Non-pigmented ciliary epithelial cell (primary cell): Measurements from ENCODE around the gene ZIC5.

Experiments used
- DNase-seq: peaks from one replicate; pipeline ENCODE4 v3.0.0-alpha.2; 2010; ENCODE audit warnings: low read depth

The ZIC5 gene

DNA sequence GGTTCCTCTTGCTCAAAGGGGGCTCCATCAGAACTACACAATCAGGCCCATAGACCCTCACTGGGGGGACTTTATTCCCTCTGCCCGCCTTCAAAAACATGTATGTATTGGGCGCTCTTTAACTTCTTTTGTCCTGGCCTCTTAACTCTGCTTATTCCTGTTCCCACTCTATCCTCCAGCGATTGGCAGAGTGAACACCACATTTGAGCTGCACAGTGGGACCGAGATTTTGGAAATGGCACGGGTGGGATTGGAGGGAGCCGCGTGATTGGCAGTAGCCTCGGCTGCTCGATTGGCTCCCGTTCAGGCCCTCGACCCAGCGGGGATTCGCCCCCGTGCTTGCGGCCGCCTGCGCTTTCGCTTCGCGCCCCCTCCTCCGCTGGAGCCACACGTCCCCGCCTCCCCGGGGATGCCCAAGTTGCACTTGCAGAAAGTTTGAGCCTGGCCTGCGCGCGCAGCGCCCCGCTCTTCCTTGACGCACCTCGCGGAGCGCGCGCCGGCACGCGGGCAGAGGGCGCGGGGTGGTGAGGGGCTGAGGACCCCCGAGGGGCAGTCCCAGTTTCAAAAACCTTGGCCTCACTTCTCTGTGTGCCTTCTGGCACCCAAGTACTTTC is at the start of gene ZIC5:
Gene ZIC5 (minus strand): TSS at position 192 of the 614 bp plus-strand sequence. CDS start 164 bp downstream, at position 28.
- DNase-seq = no peak

DNA sequence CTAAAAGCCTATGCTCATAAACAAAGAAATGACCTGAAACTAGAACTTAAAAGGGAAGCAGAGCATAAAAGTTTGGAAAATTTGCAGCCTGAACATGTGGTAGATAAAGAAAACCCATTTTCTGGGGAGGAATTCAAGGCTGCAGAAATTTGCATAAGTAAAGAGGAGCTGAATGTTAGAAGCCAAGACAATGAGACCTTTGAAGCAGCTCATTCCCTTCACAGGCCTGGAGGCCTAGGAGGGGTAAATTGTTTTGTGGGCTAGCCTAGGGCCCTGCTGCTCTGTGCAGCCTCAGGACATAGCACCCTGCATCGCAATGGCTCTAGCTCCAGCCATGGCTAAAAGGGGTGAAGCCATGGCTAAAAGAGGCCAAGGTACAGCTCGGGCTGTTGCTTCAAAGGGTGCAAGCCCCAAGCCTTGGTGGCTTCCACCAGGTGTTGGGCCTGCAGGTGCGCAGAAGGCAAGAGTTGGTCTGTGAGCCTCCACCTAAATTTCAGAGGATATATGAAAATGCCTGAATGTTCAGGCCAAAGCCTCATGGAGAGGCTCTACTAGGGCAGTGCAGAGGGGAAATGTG is 48.3 kb upstream of the ZIC5 start:
- DNase-seq = no peak

DNA sequence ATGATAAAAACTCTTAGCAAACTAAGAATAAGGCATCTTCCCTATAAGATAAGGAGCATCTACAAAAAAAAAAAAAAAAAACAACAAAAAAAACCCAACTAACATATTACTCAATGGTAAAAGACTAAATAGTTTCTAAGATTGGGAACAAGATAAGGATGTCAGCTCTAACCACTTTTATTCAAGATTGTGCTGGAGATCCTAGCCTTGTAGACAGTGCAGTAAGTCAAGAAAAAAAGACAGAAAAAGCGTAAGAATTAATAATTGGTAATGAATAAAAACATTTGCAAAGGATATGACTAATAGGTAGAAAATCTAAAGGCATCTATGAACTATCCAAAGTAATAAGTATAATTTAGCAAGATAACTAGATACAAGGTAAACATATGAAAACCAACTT is 43.1 kb upstream of the ZIC5 start:
- no peak for DNase-seq

DNA sequence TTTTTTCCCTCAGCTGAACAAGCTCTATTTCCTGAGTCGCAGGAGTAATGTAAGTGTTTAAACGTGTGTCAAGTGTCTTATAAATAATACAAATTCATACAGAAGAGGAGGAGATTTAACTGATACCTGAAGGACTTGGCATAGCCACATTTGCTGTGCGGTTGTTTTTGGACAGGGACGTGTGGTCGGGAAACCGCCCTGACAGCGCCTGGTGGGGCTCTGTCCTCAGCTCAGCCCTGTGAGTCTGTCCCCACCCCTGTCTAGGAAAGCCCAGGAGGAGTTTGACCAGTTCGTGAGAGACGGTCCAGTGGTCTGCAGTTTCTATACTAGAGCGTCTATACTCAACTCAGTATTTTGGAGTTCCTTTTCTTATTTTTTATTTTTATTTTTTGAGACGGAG is 26.7 kb upstream of the ZIC5 start:
- DNase-seq = no peak

DNA sequence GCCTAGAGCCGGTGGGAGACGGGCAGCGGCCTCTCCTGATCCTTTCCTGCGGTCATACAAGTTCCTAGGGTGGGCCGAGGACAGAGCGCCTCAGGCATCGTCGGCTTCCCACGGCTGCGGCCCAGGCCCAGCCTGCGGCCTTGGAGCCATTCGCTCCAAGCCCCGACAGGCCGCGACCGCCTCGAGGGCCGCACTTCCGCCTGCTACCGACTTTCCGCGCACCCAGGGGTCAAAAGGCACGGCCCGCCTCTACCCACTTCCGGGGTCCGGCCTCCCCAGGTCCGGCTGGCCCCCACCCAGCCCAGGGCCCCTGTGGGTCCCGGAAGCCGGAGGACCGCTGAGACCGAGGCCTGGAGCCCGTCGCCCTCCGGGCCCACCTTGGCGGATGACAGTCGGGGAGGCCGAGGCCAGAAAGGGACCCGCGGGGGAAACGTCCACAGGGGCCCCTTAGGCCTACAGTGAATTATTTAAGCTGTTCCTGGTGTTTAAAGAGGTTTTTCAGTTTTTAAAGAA is 26.2 kb upstream of the ZIC5 start:
- no peak for DNase-seq

DNA sequence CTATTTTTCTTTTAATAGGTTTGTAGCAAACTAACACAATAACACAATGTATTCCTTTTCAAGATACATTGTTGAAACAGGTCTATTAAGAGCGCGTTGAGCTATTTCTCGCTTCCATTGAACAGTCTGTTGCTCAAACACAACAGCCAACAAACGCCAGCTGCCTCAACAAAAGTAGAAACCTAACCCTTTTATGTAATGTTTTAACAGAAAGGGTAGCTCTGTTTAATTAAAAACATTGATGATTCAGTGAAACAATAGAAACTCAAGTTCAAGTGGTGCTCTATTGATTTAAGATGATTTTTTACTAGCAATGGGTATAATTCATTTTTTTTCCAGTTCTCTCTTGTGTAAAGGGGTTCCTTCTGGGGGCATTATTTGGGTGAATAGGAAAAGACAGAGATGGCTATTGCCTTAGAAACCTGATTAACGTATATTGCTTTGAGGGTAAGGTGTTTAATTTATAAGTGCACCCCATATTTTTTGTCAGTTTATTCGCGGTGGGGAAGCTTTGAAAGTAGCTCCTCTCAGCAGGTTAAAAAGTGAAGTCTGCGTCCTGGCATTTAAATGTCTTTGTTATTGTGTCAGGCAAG is 24.9 kb upstream of the ZIC5 start:
- no peak for DNase-seq

DNA sequence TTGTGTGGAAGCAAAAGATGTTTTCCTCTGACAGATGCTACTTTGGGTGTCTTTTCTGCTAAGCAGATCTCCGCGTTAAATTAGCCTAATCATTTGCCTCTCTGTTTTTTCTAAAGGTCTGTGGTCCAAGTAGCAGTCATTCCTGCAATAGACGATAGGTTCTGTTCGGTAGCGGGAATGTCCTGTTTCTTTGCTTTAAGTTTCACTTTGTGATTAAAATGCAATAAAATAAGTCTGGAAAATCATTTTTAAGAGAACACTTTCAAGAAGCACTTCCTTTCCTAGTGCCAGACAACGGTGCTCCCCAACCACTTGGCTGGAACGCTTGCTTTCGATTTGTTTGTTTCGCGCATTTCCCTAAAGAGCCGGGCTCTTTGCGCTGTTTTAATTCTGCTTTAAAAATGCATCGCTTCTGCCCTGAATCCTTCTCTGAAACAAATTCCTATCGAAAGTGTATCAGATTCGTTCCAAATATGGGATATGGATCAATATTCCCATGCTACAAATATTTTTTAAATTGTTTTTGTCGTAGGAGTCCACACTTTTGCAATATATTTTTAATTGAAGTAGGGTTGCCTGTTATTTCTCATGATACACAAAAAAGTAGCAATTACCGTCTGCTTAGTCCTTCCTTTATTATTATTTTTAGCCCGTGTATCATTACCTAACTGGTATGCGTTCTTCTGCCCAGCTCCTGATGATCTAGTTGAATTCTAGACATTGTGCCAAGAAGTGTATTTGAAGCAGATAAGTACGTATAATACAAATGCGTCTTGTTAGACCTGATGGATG is 24.2 kb upstream of the ZIC5 start:
- DNase-seq = no peak

DNA sequence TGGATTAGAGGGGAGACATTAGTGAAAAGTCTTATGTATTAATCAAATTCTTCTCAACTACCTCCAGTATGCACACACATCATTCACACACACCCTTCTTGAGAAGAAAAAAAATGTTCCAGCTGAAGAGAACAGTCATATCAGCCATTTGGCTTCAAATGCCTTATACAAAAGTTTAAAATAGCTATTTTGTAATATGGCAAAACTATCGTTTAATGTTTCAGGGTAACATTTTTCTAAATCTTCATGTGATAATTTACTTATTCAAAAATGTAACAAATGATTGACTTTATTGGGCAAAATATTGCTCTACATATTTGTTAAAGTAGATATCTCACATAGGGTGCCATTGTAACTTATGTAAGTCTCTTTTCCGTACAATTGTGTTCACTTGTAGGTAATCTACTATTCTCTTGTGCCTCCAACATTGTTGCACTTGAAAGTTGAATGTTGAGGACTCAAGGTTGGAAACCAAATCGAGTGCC is 23.6 kb upstream of the ZIC5 start:
- DNase-seq = no peak

DNA sequence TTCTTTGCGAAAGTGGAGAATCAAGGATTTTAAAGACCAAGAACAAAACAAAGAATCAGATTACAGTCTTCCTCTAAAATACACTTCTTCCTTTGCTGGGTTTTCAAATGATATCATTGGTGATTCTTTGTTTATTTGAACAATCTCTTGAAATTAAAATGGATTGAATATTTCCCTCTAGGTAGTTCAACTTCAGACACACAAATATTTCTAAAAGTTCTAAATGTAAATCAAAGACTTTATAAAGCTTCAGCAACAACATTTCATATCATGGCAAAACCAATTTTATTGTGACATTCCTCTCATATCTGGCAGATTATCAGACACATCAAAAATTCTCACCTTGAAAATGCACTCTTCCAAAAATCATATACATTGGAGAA is 23.1 kb upstream of the ZIC5 start:
- no peak for DNase-seq

DNA sequence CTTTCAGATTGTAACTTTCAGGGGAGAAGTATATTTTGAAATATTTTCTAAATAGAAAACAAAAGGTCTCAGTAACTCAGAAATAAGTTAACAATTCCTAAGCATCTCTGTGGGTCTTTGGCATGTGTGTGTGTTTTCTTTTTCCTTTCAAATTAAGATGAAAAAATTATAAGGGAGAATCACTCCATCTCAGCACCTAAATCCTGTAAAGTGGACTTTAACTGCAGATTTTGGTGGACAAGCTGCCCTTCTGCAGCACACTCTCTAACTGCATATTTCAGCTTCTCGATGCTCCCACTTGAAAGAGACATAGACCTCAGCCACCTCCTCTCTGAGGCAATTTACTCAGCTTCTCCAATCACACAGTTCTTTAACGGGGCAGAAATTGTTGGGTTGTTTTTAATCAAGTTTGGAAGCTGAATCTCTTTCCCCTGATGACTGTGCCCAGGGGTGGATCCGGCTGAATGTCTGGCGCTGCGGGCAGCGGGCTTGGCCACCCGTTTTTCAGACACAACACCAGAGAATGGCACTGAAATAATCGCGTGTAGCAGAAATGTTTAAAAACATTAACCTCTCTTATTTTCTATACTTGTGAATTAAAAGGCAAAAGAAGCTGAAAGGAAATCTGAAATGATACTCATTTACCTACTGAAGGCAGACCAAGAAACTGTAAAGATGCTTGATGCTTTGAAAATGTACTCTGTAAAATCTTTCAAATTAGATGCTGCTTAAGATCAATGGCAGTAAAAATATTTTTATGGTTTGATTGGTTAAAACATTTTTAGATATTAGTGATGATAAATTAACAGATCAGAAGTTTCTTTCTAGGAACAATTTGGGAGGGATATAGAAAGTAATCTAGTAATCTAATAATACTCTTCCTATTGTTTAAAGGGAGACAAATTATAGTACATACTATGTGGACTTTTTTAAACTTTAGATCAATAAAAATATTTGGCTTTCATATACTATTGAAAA is 22.4 kb upstream of the ZIC5 start:
- no peak for DNase-seq

DNA sequence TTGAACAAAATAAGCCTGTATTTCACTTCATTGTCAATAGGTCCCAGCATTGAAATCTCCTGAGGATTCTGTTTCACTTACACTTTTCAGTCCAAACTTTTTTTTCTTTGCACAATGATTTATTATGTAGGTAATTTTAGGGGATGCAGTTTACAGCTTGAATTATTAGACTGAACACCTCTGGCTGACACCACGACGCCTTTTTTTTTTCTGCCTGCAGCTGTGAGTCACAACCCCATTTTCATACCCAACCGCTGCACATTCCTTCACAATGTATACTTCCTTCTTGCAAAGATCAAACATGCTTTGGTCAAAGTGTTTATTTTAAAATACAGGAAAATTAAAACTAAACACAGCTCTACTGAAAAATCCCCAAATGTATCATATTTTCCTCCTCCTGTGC is 21.4 kb upstream of the ZIC5 start:
- DNase-seq = no peak

DNA sequence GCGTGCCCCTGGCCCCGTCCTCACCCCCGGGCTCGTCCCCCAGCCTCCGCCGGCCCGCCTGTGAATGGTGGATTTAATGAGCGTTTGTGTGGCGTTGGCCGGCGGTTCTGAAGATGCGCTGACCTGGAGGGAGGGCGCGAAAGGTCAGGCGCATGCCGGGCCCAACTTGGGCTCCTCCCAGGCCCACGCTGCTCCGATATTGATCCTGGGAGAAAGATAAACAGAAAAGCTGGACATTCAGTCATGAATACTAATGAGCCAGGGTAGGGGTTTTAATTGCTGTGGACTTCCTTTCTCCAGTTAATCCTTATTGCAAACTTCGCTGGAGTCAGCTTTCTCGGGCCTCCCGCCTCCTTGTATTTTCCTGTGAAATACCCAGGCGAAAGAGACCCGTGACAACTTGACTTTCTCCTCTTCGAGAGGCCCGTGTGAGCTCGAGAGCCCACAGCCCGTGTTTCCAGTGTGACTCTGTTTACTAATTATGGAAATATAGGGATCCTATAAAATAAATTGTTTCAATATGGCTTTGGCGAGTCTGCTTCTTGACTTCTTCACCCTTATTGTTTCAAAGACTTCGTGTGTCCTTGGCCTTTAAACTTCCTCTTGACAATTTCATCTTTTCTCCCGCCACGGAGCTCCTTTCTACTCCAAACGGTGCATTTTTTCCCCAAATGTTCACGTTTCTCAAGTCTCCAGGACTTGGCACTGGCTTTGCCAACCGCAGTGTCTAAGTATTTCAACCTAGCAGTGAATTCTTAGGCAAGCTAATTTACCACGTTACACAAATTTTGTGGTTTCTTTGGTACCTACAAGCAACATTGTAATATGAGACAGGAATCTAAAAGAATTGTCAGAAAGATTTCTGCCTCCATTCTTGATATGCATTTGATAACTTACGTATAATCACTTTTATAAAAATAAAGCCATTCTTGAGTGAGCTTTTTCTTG is 20.5 kb upstream of the ZIC5 start:
- DNase-seq = no peak

DNA sequence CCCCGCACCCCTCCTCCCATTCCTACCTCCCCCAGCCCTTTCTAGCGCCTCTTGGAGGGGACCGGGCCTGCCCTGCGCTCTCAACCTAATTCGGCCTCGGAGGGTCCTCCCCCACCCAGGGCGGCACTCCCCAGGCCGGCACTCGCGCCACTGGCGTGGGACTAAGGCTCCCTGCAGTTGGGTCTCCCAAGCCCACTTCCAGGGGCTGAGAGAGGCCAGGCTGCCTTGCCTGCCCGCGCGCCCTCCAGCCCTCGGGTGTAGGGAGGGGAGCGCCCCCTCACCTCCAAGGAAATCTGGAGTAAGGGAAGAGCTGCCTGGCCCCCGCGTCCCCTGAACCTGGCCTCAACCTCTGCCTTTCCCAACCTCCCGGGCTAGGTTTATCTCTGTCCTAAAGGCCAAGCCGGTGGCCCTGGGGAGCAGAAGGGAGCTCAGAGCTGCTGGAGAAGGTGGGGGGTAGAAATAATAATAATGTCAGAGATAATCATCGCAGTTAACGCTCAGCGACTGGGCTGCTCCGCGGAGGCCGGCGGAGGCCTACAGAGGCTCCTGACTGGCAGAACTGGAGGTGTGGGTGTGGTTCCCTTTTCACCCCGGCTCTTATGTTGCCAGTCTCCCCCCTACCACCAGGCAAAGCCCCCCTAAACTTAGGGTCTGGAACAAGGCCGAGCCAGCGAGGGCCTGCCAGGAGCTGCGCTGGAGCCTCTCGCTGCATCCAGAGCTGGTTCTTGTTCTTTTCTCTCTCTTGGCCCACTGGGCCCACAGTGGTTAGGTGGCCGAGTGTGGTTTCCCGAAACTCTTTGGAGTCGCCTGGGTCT is 19.7 kb upstream of the ZIC5 start:
- no peak for DNase-seq

DNA sequence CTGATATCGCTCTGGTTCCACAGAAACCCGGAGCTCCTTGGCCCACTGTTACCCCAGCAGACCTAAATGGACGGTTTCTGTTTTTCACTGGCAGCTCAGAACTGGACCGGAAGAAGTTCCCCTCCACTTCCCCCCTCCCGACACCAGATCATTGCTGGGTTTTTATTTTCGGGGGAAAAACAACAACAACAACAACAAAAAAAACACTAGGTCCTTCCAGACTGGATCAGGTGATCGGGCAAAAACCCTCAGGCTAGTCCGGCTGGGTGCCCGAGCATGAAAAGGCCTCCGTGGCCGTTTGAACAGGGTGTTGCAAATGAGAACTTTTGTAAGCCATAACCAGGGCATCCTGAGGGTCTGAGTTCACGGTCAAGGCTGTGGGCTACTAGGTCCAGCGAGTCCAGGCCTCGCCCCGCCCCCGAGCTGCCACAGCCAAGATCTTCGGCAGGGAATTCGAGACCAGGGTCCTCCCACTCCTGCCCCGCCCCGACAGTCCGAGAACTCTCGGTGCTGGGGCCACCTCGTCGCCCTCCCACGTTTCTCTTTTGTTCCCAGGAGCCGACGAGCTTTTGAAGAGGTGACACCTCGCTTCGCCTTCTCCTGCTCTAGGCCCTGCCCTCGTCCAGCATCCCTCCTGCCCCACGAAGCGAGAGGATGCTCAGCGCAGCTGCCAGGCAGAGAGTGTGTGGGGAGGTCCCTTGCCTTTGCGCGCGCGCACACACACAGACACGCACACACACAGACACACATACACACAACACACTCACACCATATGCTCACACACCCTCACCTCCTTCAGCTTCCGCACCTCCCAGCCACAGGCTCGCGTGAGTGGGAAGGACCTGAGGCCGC is 18.8 kb upstream of the ZIC5 start:
- DNase-seq = no peak

DNA sequence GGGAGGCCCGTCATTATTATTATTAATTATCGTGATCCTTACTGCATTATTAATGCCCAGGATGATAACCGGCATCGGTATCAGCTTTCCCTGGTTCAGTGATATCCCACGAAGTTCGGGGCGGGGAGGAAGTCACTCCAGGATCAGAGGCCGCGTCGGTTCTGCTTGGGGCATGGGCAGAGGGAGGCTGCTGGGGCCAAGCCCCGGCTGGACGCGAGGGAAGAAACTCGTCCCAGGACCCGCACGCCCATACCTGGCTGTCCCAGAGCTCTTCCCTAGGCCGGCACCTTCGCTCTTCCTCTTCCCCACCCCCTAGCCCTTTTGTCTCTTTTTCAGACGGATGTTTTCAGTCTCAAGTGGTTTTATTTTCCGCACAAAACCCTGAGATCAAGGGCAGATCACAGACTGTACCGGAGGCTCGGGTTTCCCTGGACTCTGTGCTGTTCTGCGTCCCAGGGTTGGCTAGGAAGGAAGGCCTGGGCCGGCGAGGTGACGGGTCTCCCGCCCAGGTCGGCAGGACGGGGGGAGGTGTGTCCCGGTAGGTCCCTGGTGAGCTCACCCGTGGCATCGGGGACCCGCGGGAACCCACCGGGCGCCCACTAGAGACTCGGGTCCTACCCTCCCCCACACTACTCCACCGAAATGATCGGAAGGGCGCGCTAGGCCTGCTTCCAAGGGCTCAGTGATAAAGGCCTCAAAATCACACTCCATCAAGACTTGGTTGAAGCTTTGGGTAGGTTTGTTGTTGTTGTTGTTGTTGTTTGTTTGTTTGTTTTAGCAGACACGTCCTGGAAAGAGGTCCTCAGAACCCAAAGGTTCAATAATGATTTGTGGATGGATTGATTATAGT is 17.9 kb upstream of the ZIC5 start:
- DNase-seq = no peak

DNA sequence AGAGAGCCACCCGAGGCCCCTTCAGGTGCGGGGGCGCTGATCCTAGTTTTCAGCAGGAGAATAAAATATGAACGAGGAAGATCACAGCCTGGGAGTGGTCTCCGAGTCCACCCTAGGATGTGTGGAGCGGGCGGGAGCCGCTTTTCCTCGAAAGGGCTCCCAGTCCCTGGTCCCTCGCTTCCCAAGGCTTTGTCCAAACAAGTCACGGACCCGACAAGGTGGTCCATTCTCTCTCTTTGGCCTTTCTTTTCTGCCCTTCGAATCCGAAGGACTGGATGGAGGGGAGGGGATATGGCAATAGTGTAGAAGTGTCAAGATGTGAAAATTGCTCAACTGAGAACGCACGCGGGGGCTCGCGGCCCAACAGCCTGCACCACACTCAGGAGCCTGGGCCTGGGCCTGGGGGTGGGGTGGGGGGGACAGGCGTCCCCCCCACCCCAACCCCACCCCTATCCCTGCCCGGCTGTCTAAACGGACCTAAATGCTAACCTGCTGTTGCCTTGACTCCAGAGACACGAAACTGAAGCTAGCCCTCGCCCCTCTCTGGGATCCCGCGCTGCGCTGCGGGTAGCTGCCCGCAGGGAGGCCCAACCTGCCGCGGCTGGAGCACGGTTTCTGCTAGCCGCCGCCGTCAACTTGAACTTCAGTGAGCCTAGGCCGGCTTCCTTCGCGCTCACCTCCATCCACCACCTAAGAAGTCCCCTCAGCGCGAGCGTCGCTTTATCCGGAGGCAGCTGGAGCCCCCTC is 17.1 kb upstream of the ZIC5 start:
- DNase-seq = no peak
